Left lung (tissue), 10 donors: ENCODE data around the gene CHCHD3. TPM values are rescaled to one million over a fixed set of nuclear protein-coding genes. Genes with fewer than 3 reads are reported as not detected.

Experiments
- ATAC-seq: fragments of 200-7000 bp; cut with Tn5 transposase; one replicate; pipeline ENCODE4 v1.9.1; 2020; ENCODE audit warnings: moderate library complexity
- DNase-seq, 4 donors: peaks; one replicate each; pipeline ENCODE4 v3.0.0-alpha.2; 2013 to 2020
- H3K27ac ChIP-seq, 2 donors: fragments of 200-600 bp; sonication (generic) in 1 of 2; one replicate each; pipeline versions ENCODE4 v1.5.0 to v1.8.0; 2020 to 2021
- H3K27me3 ChIP-seq, 2 donors: fragments of 200-600 bp; sonication (generic) in 1 of 2; one replicate each; pipeline versions ENCODE4 v1.5.0 to v1.8.0; 2020 to 2021
- H3K36me3 ChIP-seq, 2 donors: fragments of 200-600 bp; sonication (generic) in 1 of 2; one replicate each; pipeline versions ENCODE4 v1.5.0 to v1.8.0; 2020 to 2021
- H3K4me1 ChIP-seq, 2 donors: fragments of 200-600 bp; one replicate each; pipeline ENCODE4 v1.8.0; 2021
- H3K4me3 ChIP-seq, 2 donors: fragments of 200-600 bp; sonication (generic) in 1 of 2; one replicate each; pipeline versions ENCODE4 v1.5.0 to v1.8.0; 2020 to 2021; ENCODE audit warnings: mild to moderate bottlenecking in 1 of 2
- H3K9me3 ChIP-seq, 2 donors: fragments of 200-600 bp; sonication (generic) in 1 of 2; one replicate each; pipeline versions ENCODE4 v1.5.0 to v1.8.0; 2020 to 2021
- intact Hi-C, 2 donors: fragments of 100-400 bp; cut with DNase I; formaldehyde crosslinking; loops; one replicate each; pipeline versions ENCODE4 v1.11.2 to v1.14.2; 2022
- polyA plus RNA-seq, 6 donors: library from polyadenylated mRNA; unstranded; fragments of 120-200 nt; gene quantifications; one replicate each; pipeline ENCODE4 v1.2.1, GENCODE V29; 2013; ENCODE audit not compliant: insufficient read length in 6 of 6
- total RNA-seq, 2 donors: library from RNA; stranded (reverse); fragmentation: NEBNext Ultra II Directional; extraction: Animal tissue kit (Norgen Biotek cat#: 25700); gene quantifications; one replicate each; pipeline ENCODE4 v1.2.1, GENCODE V29; 2021
- TF ChIP-seq, protein P1 (sequence below), 2 donors: fragments of 200-600 bp; sonication (generic) in 1 of 2; IDR thresholded peaks; one replicate each; pipeline versions ENCODE4 v1.5.0 to v1.8.0; 2021; ENCODE audit warnings: antibody characterized with exemption in 2 of 2
- donor health status: DM: no; HTN: yes; CAD: no.
- donor health status: DM: no; HTN: no; CAD: no.

CHCHD3 gene
- total and polyA plus RNA-seq, 8 donors, result 45.4 to 58.9 (median 54.5) TPM

DNA sequence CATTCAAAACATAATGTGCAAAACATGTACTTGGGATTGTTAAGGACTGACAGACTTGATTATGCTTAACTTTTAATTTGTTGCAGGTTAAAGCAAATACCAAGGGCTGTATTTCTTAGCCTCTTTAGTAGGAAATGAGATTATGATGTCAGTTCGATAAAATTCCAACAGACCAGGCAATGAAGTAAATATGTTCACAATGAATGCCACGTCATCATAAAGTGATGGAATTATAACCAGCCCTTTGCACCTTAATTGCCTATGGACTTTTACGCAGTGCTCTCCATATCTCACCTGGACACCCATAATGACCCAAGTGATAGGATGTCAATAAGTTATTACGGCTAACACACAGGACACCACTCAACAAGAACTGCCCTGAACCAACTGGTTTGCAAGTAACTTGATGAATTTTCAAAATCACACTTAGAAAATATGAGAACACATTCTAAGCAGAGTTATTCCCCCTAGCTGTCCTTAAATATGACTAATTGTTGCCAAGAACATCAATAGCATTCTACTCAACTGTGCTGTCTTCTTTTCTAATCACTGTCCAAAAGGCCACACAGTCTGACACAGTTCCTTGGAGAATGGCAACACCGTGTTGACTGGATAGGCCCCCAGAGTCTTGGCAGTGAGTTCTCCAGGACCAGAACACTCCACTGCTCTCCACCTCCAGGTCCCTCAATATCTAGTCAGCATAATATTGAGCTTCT lies 115.0 kb downstream of the CHCHD3 start:
- no peak for ATAC-seq
- Histone ChIP-seq H3K9me3 (no peaks in the 10 kb centered on the region), H3K27me3 (no peaks in the 10 kb centered on the region), H3K27ac (no peak overlapping the region), H3K36me3 (no peaks in the 10 kb centered on the region), H3K4me1 (no peaks in the 10 kb centered on the region), H3K4me3 (no peak overlapping the region)
- intact Hi-C loops, result no loop called here
- no peak for DNase-seq
- TF ChIP-seq, protein P1, sequence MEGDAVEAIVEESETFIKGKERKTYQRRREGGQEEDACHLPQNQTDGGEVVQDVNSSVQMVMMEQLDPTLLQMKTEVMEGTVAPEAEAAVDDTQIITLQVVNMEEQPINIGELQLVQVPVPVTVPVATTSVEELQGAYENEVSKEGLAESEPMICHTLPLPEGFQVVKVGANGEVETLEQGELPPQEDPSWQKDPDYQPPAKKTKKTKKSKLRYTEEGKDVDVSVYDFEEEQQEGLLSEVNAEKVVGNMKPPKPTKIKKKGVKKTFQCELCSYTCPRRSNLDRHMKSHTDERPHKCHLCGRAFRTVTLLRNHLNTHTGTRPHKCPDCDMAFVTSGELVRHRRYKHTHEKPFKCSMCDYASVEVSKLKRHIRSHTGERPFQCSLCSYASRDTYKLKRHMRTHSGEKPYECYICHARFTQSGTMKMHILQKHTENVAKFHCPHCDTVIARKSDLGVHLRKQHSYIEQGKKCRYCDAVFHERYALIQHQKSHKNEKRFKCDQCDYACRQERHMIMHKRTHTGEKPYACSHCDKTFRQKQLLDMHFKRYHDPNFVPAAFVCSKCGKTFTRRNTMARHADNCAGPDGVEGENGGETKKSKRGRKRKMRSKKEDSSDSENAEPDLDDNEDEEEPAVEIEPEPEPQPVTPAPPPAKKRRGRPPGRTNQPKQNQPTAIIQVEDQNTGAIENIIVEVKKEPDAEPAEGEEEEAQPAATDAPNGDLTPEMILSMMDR (IDR thresholded peaks at IDR 0.05), result no peak

DNA sequence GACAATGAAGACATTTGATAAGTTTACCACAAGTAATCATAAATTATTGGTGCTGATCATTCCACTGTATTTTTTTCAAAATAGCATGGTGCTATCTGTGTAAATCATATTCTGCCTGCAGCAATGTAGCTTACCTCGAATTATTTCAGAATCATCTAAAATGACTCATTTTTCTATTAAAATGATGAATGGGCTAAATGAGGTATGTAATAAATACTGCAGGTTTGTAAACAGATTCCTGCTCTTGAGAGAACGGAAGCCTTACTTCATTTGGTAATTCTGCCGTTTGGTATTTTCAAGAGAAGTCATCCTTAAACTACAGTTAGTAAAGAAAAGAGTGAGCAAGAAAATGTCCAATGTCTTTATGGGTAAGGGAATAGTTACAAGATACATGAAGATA lies 115.9 kb downstream of the CHCHD3 start:
- ATAC-seq (no peak), DNase-seq (no peak)
- Histone ChIP-seq H3K9me3 (no peaks in the 10 kb centered on the region), H3K4me3 (no peak overlapping the region), H3K27me3 (no peaks in the 10 kb centered on the region), H3K27ac (no peak overlapping the region), H3K36me3 (no peaks in the 10 kb centered on the region), H3K4me1 (no peaks in the 10 kb centered on the region)
- intact Hi-C loops, result no loop called here
- TF ChIP-seq, protein P1 (IDR thresholded peaks at IDR 0.05), result no peak

DNA sequence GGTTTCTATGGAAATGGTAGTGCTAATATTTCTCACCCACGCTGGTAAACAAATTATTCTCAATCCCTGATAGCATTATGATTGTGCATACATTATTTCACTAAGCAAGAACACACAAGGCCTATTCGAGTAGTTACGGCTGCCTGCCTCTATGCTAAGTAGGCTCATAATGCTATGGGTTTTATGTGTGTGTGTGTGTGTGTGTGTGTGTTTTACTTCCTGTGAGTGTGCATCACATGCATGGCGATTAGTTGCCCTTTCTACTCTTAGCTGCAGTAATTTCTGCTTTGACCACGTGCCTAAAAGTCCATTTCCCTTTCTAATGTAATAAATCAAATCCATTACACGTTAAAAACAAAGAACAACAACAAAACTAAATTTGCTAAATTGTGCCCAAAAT lies 117.0 kb downstream of the CHCHD3 start:
- H3K4me1 ChIP-seq, result no peaks in the 10 kb centered on the region
- intact Hi-C loops, result no loop called here
- ATAC-seq (no peak), DNase-seq (no peak)
- H3K9me3 ChIP-seq, result no peaks in the 10 kb centered on the region
- no peaks in the 10 kb centered on the region for H3K36me3 ChIP-seq
- no peak overlapping the region for H3K27ac ChIP-seq
- no peaks in the 10 kb centered on the region for H3K27me3 ChIP-seq
- TF ChIP-seq, protein P1 (IDR thresholded peaks at IDR 0.05), result no peak
- no peak overlapping the region for H3K4me3 ChIP-seq

DNA sequence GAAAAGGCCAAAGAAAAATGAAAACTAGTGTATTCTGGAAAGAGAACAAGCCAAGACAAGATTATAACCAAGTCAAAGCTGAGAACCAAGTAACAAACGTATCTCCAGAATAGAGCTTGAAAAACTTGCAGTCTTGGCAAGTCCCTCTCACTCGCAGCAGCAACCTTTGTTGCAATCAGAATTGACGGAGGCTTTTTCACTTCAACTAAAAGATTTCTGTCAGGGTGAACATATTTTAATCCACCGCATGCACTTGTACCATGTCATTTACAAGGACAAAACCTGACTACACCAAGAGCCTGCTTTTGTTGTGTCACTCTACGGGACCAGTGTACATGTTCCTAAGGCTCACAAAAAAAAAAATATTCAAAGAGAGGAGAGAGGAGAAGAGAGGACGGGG lies 122.0 kb downstream of the CHCHD3 start:
- Histone ChIP-seq H3K36me3 (no peaks in the 10 kb centered on the region), H3K4me3 (no peak overlapping the region), H3K27ac (no peak overlapping the region), H3K27me3 (no peaks in the 10 kb centered on the region), H3K4me1 (no peaks in the 10 kb centered on the region), H3K9me3 (no peaks in the 10 kb centered on the region)
- DNase-seq (no peak), ATAC-seq (no peak)
- intact Hi-C loops, result no loop called here
- TF ChIP-seq, protein P1 (IDR thresholded peaks at IDR 0.05), result no peak

DNA sequence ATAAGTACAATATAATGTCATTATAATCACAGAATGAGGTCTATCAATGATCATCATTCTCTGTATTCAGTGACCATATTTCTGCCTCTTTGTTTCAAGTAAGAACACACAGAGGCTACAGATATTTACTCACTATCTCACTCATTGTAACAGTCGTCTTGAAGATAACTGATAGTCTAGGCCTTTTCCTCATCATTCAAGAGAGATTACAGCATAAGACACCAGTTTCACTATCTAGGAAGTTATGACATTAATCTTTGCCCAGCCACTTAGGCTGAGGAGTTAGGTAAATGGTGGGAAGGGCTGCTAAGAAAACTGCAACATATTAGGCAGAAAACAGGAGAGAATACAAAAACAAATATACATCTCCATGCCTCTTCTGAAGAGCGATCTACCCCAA lies 125.3 kb downstream of the CHCHD3 start:
- H3K27me3 ChIP-seq, result no peaks in the 10 kb centered on the region
- intact Hi-C loops, result no loop called here
- no peak overlapping the region for H3K4me3 ChIP-seq
- TF ChIP-seq, protein P1 (IDR thresholded peaks at IDR 0.05), result no peak
- DNase-seq (no peak), ATAC-seq (no peak)
- H3K36me3 ChIP-seq, result no peaks in the 10 kb centered on the region
- H3K9me3 ChIP-seq, result no peaks in the 10 kb centered on the region
- H3K4me1 ChIP-seq, result no peaks in the 10 kb centered on the region
- no peak overlapping the region for H3K27ac ChIP-seq
